Left renal cortex interstitium (tissue), 4 donors: ENCODE data around the gene AFF3. TPM values are rescaled to one million over a fixed set of nuclear protein-coding genes. Genes with fewer than 3 reads are reported as not detected.
A peak's percentile ranks its signal among the peaks of the same experiment; 100 is the strongest.
"Not testable (repeated sequence)": the region's sequence is repeated elsewhere in the genome, so short reads cannot be mapped to it uniquely, and the experiment has no call there.

ENCODE experiments used
- DNase-seq, 4 donors: peaks; one replicate each; pipeline ENCODE4 v3.0.0-alpha.2; 2013; ENCODE audit warnings: low read depth in 4 of 4, low spot score in 2 of 4, missing footprints in 1 of 4
- polyA plus RNA-seq, 4 donors: library from polyadenylated mRNA; unstranded; fragments of 120-200 nt; gene quantifications; one replicate each; pipeline ENCODE4 v1.2.1, GENCODE V29; 2013; ENCODE audit not compliant: insufficient read length in 4 of 4

The AFF3 gene
- polyA plus RNA-seq, 4 donors: 18.4 to 26.6 (median 24.0) TPM

- DNase-seq: no peak
These were observed 365.3 kb downstream of the AFF3 start for GRCh38 chr2:99776906-99777646.

GRCh38 chr2:99776206-99776905 is 366.0 kb downstream of the AFF3 start:
- DNase-seq: no peak

GRCh38 chr2:99775585-99775984 is 366.8 kb downstream of the AFF3 start:
- DNase-seq: no peak

GRCh38 chr2:99773642-99774041 is 368.7 kb downstream of the AFF3 start:
- not testable (repeated sequence) for DNase-seq

GRCh38 chr2:99772591-99773331 is 369.6 kb downstream of the AFF3 start:
- peak in 2 of 4 donors; percentile 16 to 24 for DNase-seq

- DNase-seq: no peak
These were observed 370.6 kb downstream of the AFF3 start for GRCh38 chr2:99771681-99772333.

GRCh38 chr2:99770876-99771275 is 371.5 kb downstream of the AFF3 start:
- no peak for DNase-seq

- no peak for DNase-seq
These were observed 376.6 kb downstream of the AFF3 start for GRCh38 chr2:99765731-99766318.

- DNase-seq: no peak
These were observed 378.6 kb downstream of the AFF3 start for GRCh38 chr2:99763764-99764163.

- DNase-seq: no peak
These were observed 379.7 kb downstream of the AFF3 start for GRCh38 chr2:99762714-99763113.

GRCh38 chr2:99757611-99758114 is 384.7 kb downstream of the AFF3 start:
- no peak for DNase-seq

GRCh38 chr2:99756059-99756458 is 386.3 kb downstream of the AFF3 start:
- no peak for DNase-seq

GRCh38 chr2:99754210-99754609 is 388.2 kb downstream of the AFF3 start:
- no peak for DNase-seq

- no peak for DNase-seq
These were observed 388.9 kb downstream of the AFF3 start for GRCh38 chr2:99753505-99753904.

- DNase-seq: no peak
These were observed 394.0 kb downstream of the AFF3 start for GRCh38 chr2:99748344-99748743.

GRCh38 chr2:99747842-99748241 is 394.5 kb downstream of the AFF3 start:
- no peak for DNase-seq

- DNase-seq: no peak
These were observed 399.2 kb downstream of the AFF3 start for GRCh38 chr2:99743146-99743545.

- no peak for DNase-seq
These were observed 404.9 kb downstream of the AFF3 start for GRCh38 chr2:99737537-99737936.

- DNase-seq: no peak
These were observed 406.6 kb downstream of the AFF3 start for GRCh38 chr2:99735753-99736152.

- DNase-seq: not testable (repeated sequence)
These were observed 407.1 kb downstream of the AFF3 start for GRCh38 chr2:99735314-99735713.
